ENCODE measurements around the gene ADORA1.

DNA sequence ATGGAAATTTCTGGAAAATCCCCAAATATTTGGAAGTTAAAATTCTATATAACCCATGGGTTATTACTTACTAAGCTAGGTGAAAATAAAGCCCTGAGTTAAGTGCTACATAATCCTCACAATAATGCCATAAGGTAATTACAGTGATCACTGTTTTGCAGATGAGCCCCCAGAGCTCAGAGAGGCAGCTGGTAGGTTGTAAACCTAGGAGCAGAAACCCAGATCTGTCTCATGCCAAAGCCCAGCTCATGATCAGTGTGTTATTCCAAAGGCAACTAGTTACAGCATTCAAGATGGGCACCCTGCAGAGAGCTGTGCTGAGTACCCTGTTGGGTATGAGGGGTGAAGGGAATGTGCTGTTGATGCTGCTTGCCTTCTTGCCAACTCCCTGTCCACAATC lies 31.0 kb upstream of the ADORA1 start:
- no peak for TF ChIP-seq CTCF (IDR thresholded peaks at IDR 0.05)
- no peak for TF ChIP-seq POLR2A (IDR thresholded peaks at IDR 0.05)

Data from thyroid gland (tissue), 4 donors.